ENCODE data around the gene WDR5B. TPM values are rescaled to one million over a fixed set of nuclear protein-coding genes. Genes with fewer than 3 reads are reported as not detected.

The WDR5B gene
- total and polyA plus RNA-seq, 9 donors, result 3.5 to 7.6 (median 5.6) TPM

GRCh38 chr3:122414391-122414790, 1.5 kb downstream of the WDR5B start:
- Histone ChIP-seq H3K4me3 (ENCODE audit: low read length) (no peak overlapping the region), H3K27me3 (ENCODE audit: control insufficient read depth, insufficient read depth, low read length) (no peaks in the 10 kb centered on the region), H3K36me3 (ENCODE audit: control insufficient read depth, insufficient read depth, low read length) (peaks cover 8% of the 10 kb centered on the region), H3K27ac (ENCODE audit: low read length) (peak overlapping the region; percentile 11), H3K9me3 (replicated peaks; ENCODE audit: control insufficient read depth, low read depth, low read length) (no peaks in the 10 kb centered on the region), H3K4me1 (ENCODE audit: control insufficient read depth, insufficient read depth, low read length) (peaks cover 12% of the 10 kb centered on the region)
- no peak for DNase-seq
- WGBS (ENCODE audit: insufficient coverage), result 100% methylated on average over 1 of the region's 3 CpGs

DNA sequence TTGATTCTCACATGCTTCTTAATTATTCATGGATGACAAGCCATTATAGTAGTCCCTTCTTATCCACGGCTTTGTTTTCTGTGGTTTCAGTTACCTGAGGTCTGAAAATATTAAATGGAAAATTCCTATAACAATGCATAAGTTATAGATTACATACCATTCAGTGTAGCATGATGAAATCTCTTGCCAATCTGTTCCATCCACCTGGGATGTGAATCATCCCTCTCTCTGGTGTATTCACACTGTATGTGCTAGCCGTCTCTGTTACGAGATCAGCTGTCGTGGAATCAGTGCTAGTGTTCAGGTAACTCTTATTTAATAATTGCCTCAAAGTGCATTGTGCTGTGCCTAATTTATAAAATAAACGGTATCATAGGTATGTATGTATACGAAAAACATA, 5.2 kb downstream of the WDR5B start:
- Histone ChIP-seq H3K36me3 (ENCODE audit: control insufficient read depth, insufficient read depth, low read length) (peaks cover 6% of the 10 kb centered on the region), H3K27me3 (ENCODE audit: control insufficient read depth, insufficient read depth, low read length) (no peaks in the 10 kb centered on the region), H3K4me1 (ENCODE audit: control insufficient read depth, insufficient read depth, low read length) (peaks cover 7% of the 10 kb centered on the region), H3K27ac (ENCODE audit: low read length) (no peak overlapping the region), H3K4me3 (ENCODE audit: low read length) (no peak overlapping the region), H3K9me3 (replicated peaks; ENCODE audit: control insufficient read depth, low read depth, low read length) (no peaks in the 10 kb centered on the region)
- 94% methylated on average over 2 of the region's 6 CpGs for WGBS (ENCODE audit: insufficient coverage)
- DNase-seq, result no peak

DNA sequence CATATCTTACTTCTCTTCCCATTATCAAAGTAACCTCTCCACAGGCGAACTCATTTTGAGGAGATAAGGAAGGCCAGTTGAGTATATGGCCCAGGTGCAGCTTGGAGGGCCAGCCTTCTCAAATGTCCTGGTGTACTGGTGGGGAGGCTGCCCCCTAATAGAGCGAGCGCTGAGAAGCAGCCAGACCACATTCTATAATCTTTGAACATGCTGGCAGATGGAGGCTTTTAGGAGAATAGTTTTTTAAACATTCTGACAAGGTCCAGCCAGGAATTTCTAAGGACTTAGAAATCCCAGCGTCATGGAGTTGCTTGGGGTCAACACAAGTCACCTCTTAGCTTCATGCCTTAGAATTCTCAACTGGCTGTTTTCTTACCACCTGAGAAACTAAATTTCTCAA, 5.8 kb downstream of the WDR5B start:
- no CpG with 5 or more reads among the region's 4 CpGs for WGBS (ENCODE audit: insufficient coverage)
- DNase-seq, result no peak
- Histone ChIP-seq H3K4me1 (ENCODE audit: control insufficient read depth, insufficient read depth, low read length) (peaks cover 4% of the 10 kb centered on the region), H3K4me3 (ENCODE audit: low read length) (no peak overlapping the region), H3K27me3 (ENCODE audit: control insufficient read depth, insufficient read depth, low read length) (no peaks in the 10 kb centered on the region), H3K9me3 (replicated peaks; ENCODE audit: control insufficient read depth, low read depth, low read length) (no peaks in the 10 kb centered on the region), H3K36me3 (ENCODE audit: control insufficient read depth, insufficient read depth, low read length) (peaks cover 6% of the 10 kb centered on the region), H3K27ac (ENCODE audit: low read length) (no peak overlapping the region)

DNA sequence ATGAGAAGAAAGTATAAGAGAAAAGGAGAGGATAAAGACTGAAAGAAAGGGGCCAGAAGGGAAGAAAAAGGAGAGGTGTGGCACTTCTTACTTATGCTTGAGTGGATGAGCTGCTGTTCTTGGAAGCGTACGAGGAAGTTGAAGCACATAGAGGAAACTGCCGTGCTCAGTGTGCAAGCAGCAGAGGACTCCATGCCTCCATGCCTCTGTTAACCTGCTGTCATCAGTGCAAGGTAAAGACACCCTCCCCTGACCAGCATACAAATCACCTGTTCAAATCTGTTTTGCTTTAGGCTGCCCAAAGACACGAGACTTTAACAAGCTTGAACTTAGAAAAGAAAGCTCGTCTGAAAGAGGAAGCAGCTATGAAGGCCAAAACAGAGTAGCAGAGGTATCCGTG, 6.4 kb downstream of the WDR5B start:
- H3K27me3 ChIP-seq (ENCODE audit: control insufficient read depth, insufficient read depth, low read length), result no peaks in the 10 kb centered on the region
- H3K4me3 ChIP-seq (ENCODE audit: low read length), result no peak overlapping the region
- H3K36me3 ChIP-seq (ENCODE audit: control insufficient read depth, insufficient read depth, low read length), result peaks cover 9% of the 10 kb centered on the region
- no peak for DNase-seq
- peaks cover 2% of the 10 kb centered on the region for H3K4me1 ChIP-seq (ENCODE audit: control insufficient read depth, insufficient read depth, low read length)
- WGBS (ENCODE audit: insufficient coverage), result 84% methylated on average over 6 of the region's 6 CpGs
- no peak overlapping the region for H3K27ac ChIP-seq (ENCODE audit: low read length)
- no peaks in the 10 kb centered on the region for H3K9me3 ChIP-seq (replicated peaks; ENCODE audit: control insufficient read depth, low read depth, low read length)

DNA sequence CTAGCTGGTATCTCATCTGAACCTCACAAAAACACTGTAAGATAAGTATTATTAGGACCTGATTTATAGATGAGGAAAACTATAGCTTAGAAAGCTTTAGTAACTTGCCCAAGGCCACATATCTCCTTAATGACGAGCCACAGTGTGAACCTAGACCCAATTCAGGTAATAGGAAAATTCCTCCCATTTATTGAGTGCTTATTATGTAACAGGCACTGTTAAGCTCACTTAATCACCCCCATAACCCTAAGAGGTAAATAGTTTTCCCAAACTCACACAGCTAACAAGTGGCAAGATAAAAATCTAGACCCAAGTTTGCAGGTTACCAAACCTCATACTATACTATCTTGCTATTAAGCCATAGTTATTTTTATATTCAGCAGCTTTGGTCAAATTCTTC, 7.9 kb downstream of the WDR5B start:
- no peak overlapping the region for H3K4me3 ChIP-seq (ENCODE audit: low read length)
- no peaks in the 10 kb centered on the region for H3K27me3 ChIP-seq (ENCODE audit: control insufficient read depth, insufficient read depth, low read length)
- no peaks in the 10 kb centered on the region for H3K9me3 ChIP-seq (replicated peaks; ENCODE audit: control insufficient read depth, low read depth, low read length)
- H3K27ac ChIP-seq (ENCODE audit: low read length), result no peak overlapping the region
- no peaks in the 10 kb centered on the region for H3K4me1 ChIP-seq (ENCODE audit: control insufficient read depth, insufficient read depth, low read length)
- 80% methylated on average over 1 of the region's 1 CpG for WGBS (ENCODE audit: insufficient coverage)
- no peak for DNase-seq
- peaks cover 13% of the 10 kb centered on the region for H3K36me3 ChIP-seq (ENCODE audit: control insufficient read depth, insufficient read depth, low read length)

- H3K36me3 ChIP-seq (ENCODE audit: control insufficient read depth, insufficient read depth, low read length), result peaks cover 15% of the 10 kb centered on the region
- no peaks in the 10 kb centered on the region for H3K4me1 ChIP-seq (ENCODE audit: control insufficient read depth, insufficient read depth, low read length)
- no peaks in the 10 kb centered on the region for H3K9me3 ChIP-seq (replicated peaks; ENCODE audit: control insufficient read depth, low read depth, low read length)
- no peak overlapping the region for H3K27ac ChIP-seq (ENCODE audit: low read length)
- DNase-seq, result no peak
- H3K27me3 ChIP-seq (ENCODE audit: control insufficient read depth, insufficient read depth, low read length), result no peaks in the 10 kb centered on the region
- no peak overlapping the region for H3K4me3 ChIP-seq (ENCODE audit: low read length)
- 70% methylated on average over 2 of the region's 4 CpGs for WGBS (ENCODE audit: insufficient coverage)
Observed at GRCh38 chr3:122406198-122406597, 9.7 kb downstream of the WDR5B start.

DNA sequence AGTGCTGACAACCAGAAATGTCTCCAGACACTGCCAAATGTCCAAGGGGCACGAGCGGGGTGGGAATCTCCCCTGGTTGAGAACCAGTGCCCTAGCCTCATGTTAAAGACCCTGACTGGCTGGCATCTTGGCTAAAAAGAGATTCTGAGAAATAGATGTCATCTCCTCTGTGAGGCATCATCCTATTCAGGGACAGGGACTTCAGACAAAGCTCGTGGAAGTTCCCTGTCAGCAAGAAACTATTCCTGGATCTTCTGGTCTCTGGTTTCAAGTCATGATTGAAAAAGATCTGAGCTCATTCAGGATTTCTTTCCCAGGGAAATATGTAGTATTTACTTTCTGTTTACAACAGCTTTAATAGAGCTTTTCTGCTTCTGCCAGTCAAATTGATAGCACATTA, 10.8 kb downstream of the WDR5B start:
- Histone ChIP-seq H3K36me3 (ENCODE audit: control insufficient read depth, insufficient read depth, low read length) (peaks cover 13% of the 10 kb centered on the region), H3K27ac (ENCODE audit: low read length) (no peak overlapping the region)
- WGBS (ENCODE audit: insufficient coverage), result 69% methylated on average over 3 of the region's 3 CpGs

GRCh38 chr3:122403489-122403888, 12.4 kb downstream of the WDR5B start:
- no peaks in the 10 kb centered on the region for H3K9me3 ChIP-seq (replicated peaks; ENCODE audit: control insufficient read depth, low read depth, low read length)
- no peak for DNase-seq
- peaks cover 9% of the 10 kb centered on the region for H3K36me3 ChIP-seq (ENCODE audit: control insufficient read depth, insufficient read depth, low read length)
- no peak overlapping the region for H3K4me3 ChIP-seq (ENCODE audit: low read length)
- no peak overlapping the region for H3K27ac ChIP-seq (ENCODE audit: low read length)
- no peaks in the 10 kb centered on the region for H3K4me1 ChIP-seq (ENCODE audit: control insufficient read depth, insufficient read depth, low read length)
- 96% methylated on average over 6 of the region's 6 CpGs for WGBS (ENCODE audit: insufficient coverage)
- no peaks in the 10 kb centered on the region for H3K27me3 ChIP-seq (ENCODE audit: control insufficient read depth, insufficient read depth, low read length)

More for the DNA sequence above, 10.8 kb downstream of the WDR5B start:
- no peaks in the 10 kb centered on the region for H3K9me3 ChIP-seq (replicated peaks; ENCODE audit: control insufficient read depth, low read depth, low read length)
- peak; percentile 16 for DNase-seq
- H3K27me3 ChIP-seq (ENCODE audit: control insufficient read depth, insufficient read depth, low read length), result no peaks in the 10 kb centered on the region
- no peak overlapping the region for H3K4me3 ChIP-seq (ENCODE audit: low read length)
- no peaks in the 10 kb centered on the region for H3K4me1 ChIP-seq (ENCODE audit: control insufficient read depth, insufficient read depth, low read length)

DNA sequence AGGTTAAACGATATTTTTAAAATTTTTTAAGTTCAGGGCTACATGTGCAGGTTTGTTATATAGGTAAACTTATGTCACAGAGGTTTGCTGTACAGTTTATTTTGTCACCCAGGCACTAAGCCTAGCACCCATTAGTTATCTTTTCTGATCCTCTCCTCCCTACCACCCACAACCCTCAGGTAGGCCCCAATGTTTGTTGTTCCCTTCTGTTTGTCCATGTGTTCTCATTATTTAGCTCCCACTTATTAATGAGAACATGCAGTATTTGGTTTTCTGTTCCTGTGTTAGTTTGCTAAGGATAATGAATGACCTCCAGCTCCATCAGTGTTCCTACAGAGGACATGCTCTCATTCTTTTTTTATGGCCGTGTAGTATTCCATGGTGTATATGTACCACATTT, 16.9 kb downstream of the WDR5B start:
- Histone ChIP-seq H3K4me3 (ENCODE audit: low read length) (no peak overlapping the region), H3K36me3 (ENCODE audit: control insufficient read depth, insufficient read depth, low read length) (peaks cover 6% of the 10 kb centered on the region), H3K27ac (ENCODE audit: low read length) (no peak overlapping the region), H3K4me1 (ENCODE audit: control insufficient read depth, insufficient read depth, low read length) (no peaks in the 10 kb centered on the region), H3K9me3 (replicated peaks; ENCODE audit: control insufficient read depth, low read depth, low read length) (no peaks in the 10 kb centered on the region), H3K27me3 (ENCODE audit: control insufficient read depth, insufficient read depth, low read length) (no peaks in the 10 kb centered on the region)
- no peak for DNase-seq
- WGBS (ENCODE audit: insufficient coverage), result no CpG with 5 or more reads among the region's 2 CpGs

- DNase-seq, result no peak
- Histone ChIP-seq H3K9me3 (replicated peaks; ENCODE audit: control insufficient read depth, low read depth, low read length) (no peaks in the 10 kb centered on the region), H3K27ac (ENCODE audit: low read length) (no peak overlapping the region), H3K36me3 (ENCODE audit: control insufficient read depth, insufficient read depth, low read length) (no peaks in the 10 kb centered on the region), H3K27me3 (ENCODE audit: control insufficient read depth, insufficient read depth, low read length) (no peaks in the 10 kb centered on the region), H3K4me3 (ENCODE audit: low read length) (no peak overlapping the region), H3K4me1 (ENCODE audit: control insufficient read depth, insufficient read depth, low read length) (no peaks in the 10 kb centered on the region)
- no CpG with 5 or more reads among the region's 1 CpG for WGBS (ENCODE audit: insufficient coverage)
Observed at GRCh38 chr3:122397201-122397600, 18.7 kb downstream of the WDR5B start.

- H3K36me3 ChIP-seq (ENCODE audit: control insufficient read depth, insufficient read depth, low read length), result no peaks in the 10 kb centered on the region
- no peaks in the 10 kb centered on the region for H3K27me3 ChIP-seq (ENCODE audit: control insufficient read depth, insufficient read depth, low read length)
- no peaks in the 10 kb centered on the region for H3K4me1 ChIP-seq (ENCODE audit: control insufficient read depth, insufficient read depth, low read length)
- H3K27ac ChIP-seq (ENCODE audit: low read length), result no peak overlapping the region
- no peaks in the 10 kb centered on the region for H3K9me3 ChIP-seq (replicated peaks; ENCODE audit: control insufficient read depth, low read depth, low read length)
- DNase-seq, result no peak
- H3K4me3 ChIP-seq (ENCODE audit: low read length), result no peak overlapping the region
Observed at GRCh38 chr3:122396511-122396910, 19.4 kb downstream of the WDR5B start.

Data from muscle of leg (tissue), 11 donors.